ENCODE results near the gene CDK16. TPM values are rescaled to one million over a fixed set of nuclear protein-coding genes. Genes with fewer than 3 reads are reported as not detected.

CDK16 gene
- total RNA-seq, 1 experiment from 2014 or later = 129 TPM

DNA sequence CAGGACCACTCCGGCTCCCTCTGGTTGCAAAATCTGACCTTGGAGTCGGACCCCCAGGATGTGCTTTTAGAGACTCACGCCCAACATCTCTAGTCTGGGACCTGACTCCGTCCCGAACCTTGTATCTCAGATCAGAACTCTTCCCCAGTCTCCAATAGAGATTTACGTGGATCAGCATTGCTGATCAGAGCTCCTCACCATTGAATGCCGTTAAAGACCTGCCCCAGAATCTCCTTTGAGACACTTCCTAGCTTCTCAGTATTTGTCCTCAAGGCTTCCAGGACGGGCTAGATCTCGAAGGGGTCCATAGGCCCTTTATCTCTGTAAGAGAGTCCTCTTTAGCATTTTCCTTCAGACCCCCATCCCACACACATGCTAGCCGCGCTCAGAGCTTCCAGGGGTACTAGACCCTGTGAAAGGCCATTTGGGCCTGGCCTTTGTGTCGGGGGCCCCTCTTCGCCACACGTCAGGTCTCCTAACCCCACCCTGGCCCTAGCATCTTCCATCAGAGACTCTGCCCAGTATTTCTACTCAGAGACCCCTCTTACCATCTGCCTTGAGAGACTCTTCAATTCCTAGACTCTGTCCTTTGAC, 24.2 kb upstream of the CDK16 start:
- TF ChIP-seq, protein P1, sequence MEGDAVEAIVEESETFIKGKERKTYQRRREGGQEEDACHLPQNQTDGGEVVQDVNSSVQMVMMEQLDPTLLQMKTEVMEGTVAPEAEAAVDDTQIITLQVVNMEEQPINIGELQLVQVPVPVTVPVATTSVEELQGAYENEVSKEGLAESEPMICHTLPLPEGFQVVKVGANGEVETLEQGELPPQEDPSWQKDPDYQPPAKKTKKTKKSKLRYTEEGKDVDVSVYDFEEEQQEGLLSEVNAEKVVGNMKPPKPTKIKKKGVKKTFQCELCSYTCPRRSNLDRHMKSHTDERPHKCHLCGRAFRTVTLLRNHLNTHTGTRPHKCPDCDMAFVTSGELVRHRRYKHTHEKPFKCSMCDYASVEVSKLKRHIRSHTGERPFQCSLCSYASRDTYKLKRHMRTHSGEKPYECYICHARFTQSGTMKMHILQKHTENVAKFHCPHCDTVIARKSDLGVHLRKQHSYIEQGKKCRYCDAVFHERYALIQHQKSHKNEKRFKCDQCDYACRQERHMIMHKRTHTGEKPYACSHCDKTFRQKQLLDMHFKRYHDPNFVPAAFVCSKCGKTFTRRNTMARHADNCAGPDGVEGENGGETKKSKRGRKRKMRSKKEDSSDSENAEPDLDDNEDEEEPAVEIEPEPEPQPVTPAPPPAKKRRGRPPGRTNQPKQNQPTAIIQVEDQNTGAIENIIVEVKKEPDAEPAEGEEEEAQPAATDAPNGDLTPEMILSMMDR (IDR thresholded peaks at IDR 0.05; ENCODE audit: insufficient read depth in 1 of 2, low read depth in 1 of 2, low read length in 1 of 2, severe bottlenecking in 1 of 2, unreplicated experiment in 1 of 2) = no peak
- POLR2A ChIA-PET = interaction anchor here (1.0 kb wide), 1 partner anchor 118 kb away, joined by 4 read pairs; no protein-coding TSS in a partner anchor
- Histone ChIP-seq H3K36me3 (ENCODE audit: control insufficient read depth, insufficient read depth, low read length) (peaks cover 2% of the 10 kb centered on the region; the same call in 1 of the 2 replicates), H3K4me1 (peaks cover 3% of the 10 kb centered on the region; the same call in 1 of the 2 replicates), H3K9me3 (no peaks in the 10 kb centered on the region), H3K27me3 (replicated peaks; ENCODE audit: control insufficient read depth, insufficient read depth, low read length) (no peaks in the 10 kb centered on the region), H3K4me3 (ENCODE audit: low read depth, low read length) (peak overlapping the region; percentile 75)
- no peak for DNase-seq
- Mint-ChIP-seq H3K27me3 (ENCODE audit: insufficient read depth, unreplicated experiment) (no peaks in the 10 kb centered on the region), H3K4me3 (ENCODE audit: unreplicated experiment) (peak overlapping the region; percentile 82), H3K27ac (ENCODE audit: unreplicated experiment) (peak overlapping the region; percentile 94), H3K4me1 (ENCODE audit: low read depth, unreplicated experiment) (peaks cover 9% of the 10 kb centered on the region), H3K9me3 (ENCODE audit: unreplicated experiment) (no peaks in the 10 kb centered on the region), H3K36me3 (ENCODE audit: insufficient read depth, unreplicated experiment) (peaks cover 52% of the 10 kb centered on the region)
- intact Hi-C loops (cut with micrococcal nuclease; ENCODE audit: unreplicated experiment) = loop anchor here (5.0 to 10.0 kb wide), 2 partner anchors 288 to 451 kb away; partner anchors contain the start of gene ZNF41
- CTCF ChIA-PET = interaction anchor here (0.8 kb wide), 1 partner anchor 328 kb away, joined by 3 read pairs; no protein-coding TSS in a partner anchor
- BruUV-seq (replicated peaks) = TSS peak; percentile 52

DNA sequence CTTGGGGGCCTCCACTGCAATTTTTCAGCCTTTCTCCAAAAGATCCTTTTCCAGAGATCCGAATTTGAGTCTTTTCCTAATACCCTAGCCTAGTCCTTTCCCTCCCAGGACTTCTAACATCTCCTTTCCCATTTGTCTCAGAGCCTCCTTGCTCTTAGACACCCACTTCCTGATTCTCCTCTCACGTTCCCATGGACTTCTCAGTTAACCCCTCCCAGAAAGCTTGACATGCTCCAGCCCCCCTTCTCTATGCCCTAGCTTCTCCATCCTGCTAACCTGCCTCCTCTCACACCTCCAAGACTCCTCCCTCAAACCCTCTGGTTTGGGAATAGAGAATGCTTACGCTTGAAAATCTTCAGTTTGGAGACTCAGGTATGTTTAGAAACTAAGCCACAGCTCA, 22.4 kb upstream of the CDK16 start:
- Histone ChIP-seq H3K9me3 (no peaks in the 10 kb centered on the region), H3K4me1 (no peaks in the 10 kb centered on the region; the same call in 1 of the 2 replicates), H3K4me3 (ENCODE audit: low read depth, low read length) (no peak overlapping the region), H3K27me3 (replicated peaks; ENCODE audit: control insufficient read depth, insufficient read depth, low read length) (no peaks in the 10 kb centered on the region), H3K36me3 (ENCODE audit: control insufficient read depth, insufficient read depth, low read length) (peaks cover 3% of the 10 kb centered on the region; the same call in 1 of the 2 replicates)
- H3K27me3 Mint-ChIP-seq (ENCODE audit: insufficient read depth, unreplicated experiment) = no peaks in the 10 kb centered on the region
- TF ChIP-seq, protein P1 (IDR thresholded peaks at IDR 0.05; ENCODE audit: insufficient read depth in 1 of 2, low read depth in 1 of 2, low read length in 1 of 2, severe bottlenecking in 1 of 2, unreplicated experiment in 1 of 2) = no peak
- ChIA-PET CTCF (no interaction called here), POLR2A (interaction anchor here (1.2 kb wide), 1 partner anchor 22 kb away, joined by 3 read pairs; no protein-coding TSS in a partner anchor)
- DNase-seq = no peak
- peaks cover 56% of the 10 kb centered on the region for H3K36me3 Mint-ChIP-seq (ENCODE audit: insufficient read depth, unreplicated experiment)
- peak overlapping the region; percentile 82 for H3K4me3 Mint-ChIP-seq (ENCODE audit: unreplicated experiment)
- peaks cover 9% of the 10 kb centered on the region for H3K4me1 Mint-ChIP-seq (ENCODE audit: low read depth, unreplicated experiment)
- intact Hi-C loops (cut with micrococcal nuclease; ENCODE audit: unreplicated experiment) = loop anchor here (10.0 kb wide), 1 partner anchor 449 kb away; no protein-coding TSS in a partner anchor
- no peaks in the 10 kb centered on the region for H3K9me3 Mint-ChIP-seq (ENCODE audit: unreplicated experiment)
- peak overlapping the region; percentile 93 for H3K27ac Mint-ChIP-seq (ENCODE audit: unreplicated experiment)
- BruUV-seq (replicated peaks) = no TSS peak

DNA sequence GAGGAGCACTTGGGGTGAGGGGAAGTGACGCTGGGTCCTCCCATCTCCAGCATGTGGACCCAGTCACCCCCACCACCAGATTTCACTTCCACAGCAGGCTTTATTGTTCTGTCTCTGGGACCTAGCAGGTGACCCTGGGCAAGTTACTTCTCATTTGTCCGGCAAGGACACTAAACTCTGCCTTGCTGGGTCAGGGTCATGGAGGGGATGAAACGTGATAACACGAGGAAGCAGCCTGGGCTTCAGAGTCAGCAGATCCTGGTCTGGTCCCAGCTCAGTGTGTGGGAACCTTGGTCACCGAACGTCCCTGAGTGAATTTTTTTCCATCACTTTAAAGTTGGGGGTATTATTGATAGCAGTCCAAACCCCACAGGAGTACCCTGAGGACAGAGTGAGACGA, 21.0 kb upstream of the CDK16 start:
- POLR2A ChIA-PET = no interaction called here
- Histone ChIP-seq H3K27me3 (replicated peaks; ENCODE audit: control insufficient read depth, insufficient read depth, low read length) (no peaks in the 10 kb centered on the region), H3K4me1 (no peaks in the 10 kb centered on the region; the same call in 1 of the 2 replicates), H3K9me3 (no peaks in the 10 kb centered on the region), H3K4me3 (ENCODE audit: low read depth, low read length) (no peak overlapping the region), H3K36me3 (ENCODE audit: control insufficient read depth, insufficient read depth, low read length) (peaks cover 3% of the 10 kb centered on the region; the same call in 1 of the 2 replicates)
- Mint-ChIP-seq H3K27me3 (ENCODE audit: insufficient read depth, unreplicated experiment) (no peaks in the 10 kb centered on the region), H3K27ac (ENCODE audit: unreplicated experiment) (no peak overlapping the region), H3K4me1 (ENCODE audit: low read depth, unreplicated experiment) (peaks cover 9% of the 10 kb centered on the region), H3K9me3 (ENCODE audit: unreplicated experiment) (no peaks in the 10 kb centered on the region), H3K4me3 (ENCODE audit: unreplicated experiment) (no peak overlapping the region), H3K36me3 (ENCODE audit: insufficient read depth, unreplicated experiment) (peaks cover 71% of the 10 kb centered on the region)
- DNase-seq = no peak
- intact Hi-C loops (cut with micrococcal nuclease; ENCODE audit: unreplicated experiment) = loop anchor here (10.0 kb wide), 1 partner anchor 447 kb away; no protein-coding TSS in a partner anchor
- CTCF ChIA-PET = no interaction called here
- no TSS peak for BruUV-seq (replicated peaks)
- TF ChIP-seq, protein P1 (IDR thresholded peaks at IDR 0.05; ENCODE audit: insufficient read depth in 1 of 2, low read depth in 1 of 2, low read length in 1 of 2, severe bottlenecking in 1 of 2, unreplicated experiment in 1 of 2) = no peak
